OCI-LY7 (cell line): ENCODE data around the gene PACC1. TPM values are rescaled to one million over a fixed set of nuclear protein-coding genes. Genes with fewer than 3 reads are reported as not detected.

Source experiments
- BruUV-seq: library from RNA; stranded (reverse); fragments of 400-500 nt; replicated peaks from 2 replicates; lab custom pipeline; 2021; lab: Mats Ljungman, UMichigan
- CTCF ChIA-PET: fragments of 300-600 bp; sonication (Branson Sonifier 250); formaldehyde crosslinking; loops from one replicate; lab custom pipeline; 2022; ENCODE audit warnings: antibody characterized with exemption; ENCODE audit not compliant: unreplicated experiment; lab: Charles Lee
- POLR2A ChIA-PET: fragments of 300-600 bp; sonication (Branson Sonifier 250); formaldehyde crosslinking; loops from one replicate; lab custom pipeline; 2022; ENCODE audit warnings: antibody characterized with exemption; lab: Charles Lee
- DNase-seq: peaks from one replicate; pipeline ENCODE4 v3.0.0-alpha.2; 2015; ENCODE audit warnings: low spot score
- H2AFZ ChIP-seq: fragments of 200-600 bp; sonication (generic), shearing (Covaris generic); 2 replicates; pipeline ENCODE4 v1.6.1; 2014; ENCODE audit warnings: mild to moderate bottlenecking, antibody characterized with exemption, low read length, moderate library complexity
- H3K27ac ChIP-seq: fragments of 200-600 bp; sonication (generic); 2 replicates; pipeline ENCODE4 v1.5.1; 2014; ENCODE audit warnings: mixed run types, low read depth, mild to moderate bottlenecking, moderate library complexity, low read length, inconsistent platforms; ENCODE audit not compliant: poor library complexity, severe bottlenecking
- H3K36me3 ChIP-seq: fragments of 200-600 bp; sonication (generic); 2 replicates; pipeline ENCODE4 v1.6.1; 2014; ENCODE audit warnings: mild to moderate bottlenecking, antibody characterized with exemption, low read length, moderate library complexity, mixed read lengths; ENCODE audit not compliant: insufficient read depth
- H3K4me1 ChIP-seq: fragments of 200-600 bp; sonication (generic); 2 replicates; pipeline ENCODE4 v1.5.1; 2014; ENCODE audit warnings: mild to moderate bottlenecking, low read length; ENCODE audit not compliant: insufficient read depth, poor library complexity, severe bottlenecking
- H3K4me2 ChIP-seq: fragments of 200-600 bp; sonication (generic); 2 replicates; pipeline ENCODE4 v1.6.1; 2014; ENCODE audit warnings: mild to moderate bottlenecking, low read length
- H3K4me3 ChIP-seq: fragments of 200-600 bp; sonication (generic); 2 replicates; pipeline ENCODE4 v1.5.1; 2014; ENCODE audit warnings: mild to moderate bottlenecking, low read depth, low read length; ENCODE audit not compliant: poor library complexity, severe bottlenecking
- H3K79me2 ChIP-seq: fragments of 200-600 bp; sonication (generic); 2 replicates; pipeline ENCODE4 v1.6.1; 2016; ENCODE audit warnings: low read depth, mild to moderate bottlenecking, low read length, moderate library complexity, mixed read lengths; ENCODE audit not compliant: insufficient read depth
- H3K9me2 ChIP-seq: fragments of 200-600 bp; sonication (generic); 2 replicates; pipeline ENCODE4 v1.6.1; 2016; ENCODE audit warnings: mild to moderate bottlenecking, low read length, mixed read lengths; ENCODE audit not compliant: insufficient read depth
- H3K9me3 ChIP-seq: fragments of 200-600 bp; sonication (generic); 2 replicates; pipeline ENCODE4 v1.6.1; 2014; ENCODE audit warnings: mild to moderate bottlenecking, mixed run types, low read length, mixed read lengths
- H4K20me1 ChIP-seq: fragments of 200-600 bp; sonication (generic); 2 replicates; pipeline ENCODE4 v1.6.1; 2014; ENCODE audit warnings: mild to moderate bottlenecking, antibody characterized with exemption, low read length, moderate library complexity, mixed read lengths; ENCODE audit not compliant: insufficient read depth
- EZH2phosphoT487 ChIP-seq: fragments of 200-600 bp; sonication (generic); IDR thresholded peaks from 2 replicates; pipeline ENCODE4 v1.6.1; 2018; ENCODE audit warnings: low read depth, borderline replicate concordance, mild to moderate bottlenecking, mixed run types, antibody characterized with exemption, low read length, moderate library complexity, mixed read lengths
- intact Hi-C: fragments of 100-400 bp; cut with micrococcal nuclease; formaldehyde crosslinking; loops from one replicate; pipeline ENCODE4 v1.10.0; 2022; ENCODE audit not compliant: unreplicated experiment
- total RNA-seq, 2 experiments: library from RNA; depleted of rRNA in 1 of 2; stranded (reverse); fragments of >200 nt in 1 of 2; shearing (Covaris generic) in 1 of 2; gene quantifications; 2 replicates each; pipeline ENCODE4 v1.2.3, GENCODE V29; 2014 to 2022
- TF ChIP-seq, protein P1 (sequence below): fragments of 200-600 bp; sonication (generic); conservative IDR thresholded peaks from 2 replicates; pipeline ENCODE4 v1.5.1; 2014; ENCODE audit warnings: mild to moderate bottlenecking, antibody characterized with exemption, low read length, moderate library complexity, mixed read lengths

Gene PACC1
- total RNA-seq, 2 experiments from 2014 or later = 17.3 to 30.8 TPM

DNA sequence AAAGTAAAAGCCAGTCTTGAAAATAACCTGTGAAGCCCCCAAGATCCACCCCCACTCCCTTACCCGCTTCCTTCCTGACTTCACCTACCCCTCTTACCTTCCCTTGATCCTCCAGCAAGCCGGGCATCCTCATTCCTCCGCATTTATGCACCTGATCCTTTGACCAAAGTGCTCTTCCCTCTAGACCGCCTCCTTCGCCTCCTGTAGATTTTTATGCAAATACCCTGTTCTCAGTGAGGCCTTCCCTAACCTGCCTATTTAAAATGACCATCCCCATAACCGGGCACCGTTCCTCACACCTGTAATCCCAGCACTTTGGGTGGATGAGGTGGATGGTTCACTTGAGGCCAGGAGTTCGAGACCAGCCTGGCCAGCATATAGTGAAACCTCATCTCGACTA lies 17.0 kb upstream of the PACC1 start:
- BruUV-seq = no TSS peak
- H3K9me2 ChIP-seq = no peaks in the 10 kb centered on the region
- H3K9me3 ChIP-seq = no peaks in the 10 kb centered on the region
- H3K79me2 ChIP-seq = no peaks in the 10 kb centered on the region
- no peak overlapping the region for H2AFZ ChIP-seq
- ChIA-PET CTCF (interaction anchor here (1.0 kb wide), 1 partner anchor 24 kb away, joined by 3 read pairs; no protein-coding TSS in a partner anchor), POLR2A (interaction anchor here (1.4 kb wide), 1 partner anchor 17 kb away, joined by 5 read pairs; the partner anchor contains the start of gene PACC1)
- no peak overlapping the region for H3K27ac ChIP-seq
- H3K36me3 ChIP-seq = no peaks in the 10 kb centered on the region
- no peaks in the 10 kb centered on the region for H4K20me1 ChIP-seq
- H3K4me3 ChIP-seq = no peak overlapping the region
- no peak overlapping the region for H3K4me2 ChIP-seq
- no peak for DNase-seq
- TF ChIP-seq, protein P1, sequence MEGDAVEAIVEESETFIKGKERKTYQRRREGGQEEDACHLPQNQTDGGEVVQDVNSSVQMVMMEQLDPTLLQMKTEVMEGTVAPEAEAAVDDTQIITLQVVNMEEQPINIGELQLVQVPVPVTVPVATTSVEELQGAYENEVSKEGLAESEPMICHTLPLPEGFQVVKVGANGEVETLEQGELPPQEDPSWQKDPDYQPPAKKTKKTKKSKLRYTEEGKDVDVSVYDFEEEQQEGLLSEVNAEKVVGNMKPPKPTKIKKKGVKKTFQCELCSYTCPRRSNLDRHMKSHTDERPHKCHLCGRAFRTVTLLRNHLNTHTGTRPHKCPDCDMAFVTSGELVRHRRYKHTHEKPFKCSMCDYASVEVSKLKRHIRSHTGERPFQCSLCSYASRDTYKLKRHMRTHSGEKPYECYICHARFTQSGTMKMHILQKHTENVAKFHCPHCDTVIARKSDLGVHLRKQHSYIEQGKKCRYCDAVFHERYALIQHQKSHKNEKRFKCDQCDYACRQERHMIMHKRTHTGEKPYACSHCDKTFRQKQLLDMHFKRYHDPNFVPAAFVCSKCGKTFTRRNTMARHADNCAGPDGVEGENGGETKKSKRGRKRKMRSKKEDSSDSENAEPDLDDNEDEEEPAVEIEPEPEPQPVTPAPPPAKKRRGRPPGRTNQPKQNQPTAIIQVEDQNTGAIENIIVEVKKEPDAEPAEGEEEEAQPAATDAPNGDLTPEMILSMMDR = no peak
- TF ChIP-seq EZH2phosphoT487 = no peak
- intact Hi-C loops = no loop called here
- H3K4me1 ChIP-seq = no peaks in the 10 kb centered on the region

DNA sequence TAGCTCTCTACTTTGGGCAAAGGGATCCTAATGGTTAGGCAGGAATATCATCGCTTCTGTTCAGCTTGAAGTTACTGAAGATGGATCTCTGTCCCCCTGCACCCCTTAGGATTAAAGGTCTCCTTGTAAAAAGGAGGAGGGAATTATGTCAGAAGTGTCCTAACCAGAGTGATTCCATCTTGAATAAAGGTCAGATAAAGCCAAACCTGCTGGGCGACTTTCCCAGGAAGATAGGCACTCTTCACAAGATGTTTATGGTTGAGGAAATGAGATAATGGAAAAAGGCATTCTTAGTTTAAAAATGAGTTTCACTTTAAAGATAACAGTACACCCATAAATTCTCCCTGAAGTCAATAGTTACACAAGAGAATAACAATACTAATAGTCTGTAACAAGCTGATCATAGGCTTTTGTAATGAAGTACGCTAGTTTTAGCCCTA lies 16.3 kb upstream of the PACC1 start:
- H3K4me1 ChIP-seq = no peaks in the 10 kb centered on the region
- DNase-seq = no peak
- no TSS peak for BruUV-seq
- no peaks in the 10 kb centered on the region for H3K9me3 ChIP-seq
- H3K9me2 ChIP-seq = no peaks in the 10 kb centered on the region
- H3K27ac ChIP-seq = no peak overlapping the region
- no peaks in the 10 kb centered on the region for H4K20me1 ChIP-seq
- CTCF ChIA-PET = interaction anchor here (1.0 kb wide), 1 partner anchor 25 kb away, joined by 3 read pairs; no protein-coding TSS in a partner anchor
- H3K36me3 ChIP-seq = no peaks in the 10 kb centered on the region
- H3K4me2 ChIP-seq = no peak overlapping the region
- H3K79me2 ChIP-seq = no peaks in the 10 kb centered on the region
- intact Hi-C loops = no loop called here
- TF ChIP-seq, protein P1 = no peak
- TF ChIP-seq EZH2phosphoT487 = no peak
- no peak overlapping the region for H3K4me3 ChIP-seq
- POLR2A ChIA-PET = interaction anchor here (0.6 to 1.4 kb wide), 3 partner anchors 16 to 149 kb away, joined by 3 to 5 read pairs (median 4); partner anchors contain the start of gene PACC1
- no peak overlapping the region for H2AFZ ChIP-seq

DNA sequence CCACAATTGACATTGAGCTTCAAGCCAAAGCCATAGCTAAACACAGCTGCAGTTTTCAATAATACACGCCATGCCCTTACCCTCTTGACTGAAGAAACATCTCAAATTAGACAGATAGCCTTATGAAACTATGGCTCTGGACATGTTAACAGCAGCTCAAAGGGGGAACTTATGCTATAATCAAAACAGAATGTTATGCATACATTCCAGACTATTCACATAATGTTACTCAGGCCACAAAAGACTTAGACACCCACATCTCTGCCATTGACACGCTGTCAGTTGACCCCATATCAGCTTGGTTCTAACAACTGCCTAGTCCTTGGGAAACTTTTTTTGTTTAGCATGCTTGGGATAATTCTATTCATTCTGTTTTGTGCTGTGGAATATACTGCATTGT lies 15.7 kb upstream of the PACC1 start:
- H3K9me3 ChIP-seq = no peaks in the 10 kb centered on the region
- no peaks in the 10 kb centered on the region for H3K36me3 ChIP-seq
- no peak overlapping the region for H2AFZ ChIP-seq
- TF ChIP-seq EZH2phosphoT487 = no peak
- TF ChIP-seq, protein P1 = no peak
- no peak overlapping the region for H3K4me3 ChIP-seq
- ChIA-PET CTCF (interaction anchor here (0.6 to 1.0 kb wide), 2 partner anchors 9 to 26 kb away, joined by 3 read pairs; no protein-coding TSS in a partner anchor), POLR2A (interaction anchor here (0.6 to 1.4 kb wide), 3 partner anchors 16 to 149 kb away, joined by 3 to 5 read pairs (median 4); partner anchors contain the start of gene PACC1)
- intact Hi-C loops = no loop called here
- H3K4me2 ChIP-seq = no peak overlapping the region
- H3K79me2 ChIP-seq = no peaks in the 10 kb centered on the region
- H4K20me1 ChIP-seq = no peaks in the 10 kb centered on the region
- no peak for DNase-seq
- no TSS peak for BruUV-seq
- H3K27ac ChIP-seq = no peak overlapping the region
- H3K4me1 ChIP-seq = no peaks in the 10 kb centered on the region
- no peaks in the 10 kb centered on the region for H3K9me2 ChIP-seq
